Measurements from ENCODE around the gene SCAF8. TPM values are rescaled to one million over a fixed set of nuclear protein-coding genes. Genes with fewer than 3 reads are reported as not detected.

The SCAF8 gene
- total and polyA plus RNA-seq, 9 of the 15 experiments (the other 6 are each of a cell fraction or from before 2014, with no cell fraction given): 10.5 to 46.6 (median 23.2) TPM

- TF ChIP-seq ZNF609 (CRISPR knock-in tag; IDR thresholded peaks at IDR 0.05; ENCODE audit: borderline replicate concordance) (no peak), SRSF1 (IDR thresholded peaks at IDR 0.05; ENCODE audit: low read depth, low read length) (no peak; the same call in 1 of the 2 replicates), ZNF124 (CRISPR knock-in tag; IDR thresholded peaks at IDR 0.05) (no peak), HOXB6 (CRISPR knock-in tag; IDR thresholded peaks at IDR 0.05; ENCODE audit: borderline replicate concordance) (no peak), ZC3H8 (IDR thresholded peaks at IDR 0.05) (no peak), KAT8 (IDR thresholded peaks at IDR 0.05; ENCODE audit: low read depth) (no peak), HES1 (IDR thresholded peaks at IDR 0.05; ENCODE audit: low read depth) (no peak), MITF (IDR thresholded peaks at IDR 0.05) (no peak), E2F6 (IDR thresholded peaks at IDR 0.05; ENCODE audit: borderline replicate concordance in 1 of 2, extremely low read depth in 1 of 2, insufficient read depth in 1 of 2, insufficient read length in 1 of 2, low read depth in 1 of 2, low read length in 1 of 2, poor library complexity in 1 of 2, severe bottlenecking in 1 of 2) (peak; percentile 65 to 87), EHMT2 (IDR thresholded peaks at IDR 0.05) (no peak), SIN3A (IDR thresholded peaks at IDR 0.05; ENCODE audit: borderline replicate concordance in 2 of 2, control insufficient read depth in 1 of 2, low read depth in 2 of 2, low read length in 2 of 2) (peak; percentile 20 to 79; a peak in 2 of 4 replicates), TAF7 (tag; IDR thresholded peaks at IDR 0.05) (no peak), POLR2B (IDR thresholded peaks at IDR 0.05; ENCODE audit: low read depth, partially characterized antibody) (peak; percentile 79), TFAM (CRISPR knock-in tag; conservative IDR thresholded peaks at IDR 0.05) (no peak), ZKSCAN1 (IDR thresholded peaks at IDR 0.05; ENCODE audit: low read depth, low read length) (no peak; the same call in 1 of the 2 replicates), BHLHE40 (IDR thresholded peaks at IDR 0.05; ENCODE audit: low read length) (no peak), ZNF165 (CRISPR knock-in tag; IDR thresholded peaks at IDR 0.05; ENCODE audit: borderline replicate concordance) (no peak), SOX6 (IDR thresholded peaks at IDR 0.05) (0 out of 2 replicates have a peak, but pooled peaks have one; percentile 2), SMAD1 (IDR thresholded peaks at IDR 0.05; ENCODE audit: low read depth, low read length, partially characterized antibody) (no peak), U2AF1 (optimal IDR thresholded peaks at IDR 0.05; ENCODE audit: low read depth, low read length) (peak; percentile 92), IFI16 (CRISPR knock-in tag; IDR thresholded peaks at IDR 0.05) (no peak)
These were observed 588 bp downstream of the SCAF8 start (continued) for GRCh38 chr6:154733626-154734382.

All from K562 (cell line).